Stimulated activated CD8-positive, alpha-beta memory T cell treated with anti-CD3 and anti-CD28 coated beads, Interleukin-15, amount 100 ng/mL, for 1 hour (primary cell): ENCODE results near the gene TMEM263.
A peak's percentile ranks its signal among the peaks of the same experiment; 100 is the strongest.
"Not testable (repeated sequence)": the region's sequence is repeated elsewhere in the genome, so short reads cannot be mapped to it uniquely, and the experiment has no call there.

Experiments
- DNase-seq: peaks from one replicate; pipeline ENCODE4 v3.0.0-alpha.2; 2020; ENCODE audit warnings: low read depth

Gene TMEM263

DNA sequence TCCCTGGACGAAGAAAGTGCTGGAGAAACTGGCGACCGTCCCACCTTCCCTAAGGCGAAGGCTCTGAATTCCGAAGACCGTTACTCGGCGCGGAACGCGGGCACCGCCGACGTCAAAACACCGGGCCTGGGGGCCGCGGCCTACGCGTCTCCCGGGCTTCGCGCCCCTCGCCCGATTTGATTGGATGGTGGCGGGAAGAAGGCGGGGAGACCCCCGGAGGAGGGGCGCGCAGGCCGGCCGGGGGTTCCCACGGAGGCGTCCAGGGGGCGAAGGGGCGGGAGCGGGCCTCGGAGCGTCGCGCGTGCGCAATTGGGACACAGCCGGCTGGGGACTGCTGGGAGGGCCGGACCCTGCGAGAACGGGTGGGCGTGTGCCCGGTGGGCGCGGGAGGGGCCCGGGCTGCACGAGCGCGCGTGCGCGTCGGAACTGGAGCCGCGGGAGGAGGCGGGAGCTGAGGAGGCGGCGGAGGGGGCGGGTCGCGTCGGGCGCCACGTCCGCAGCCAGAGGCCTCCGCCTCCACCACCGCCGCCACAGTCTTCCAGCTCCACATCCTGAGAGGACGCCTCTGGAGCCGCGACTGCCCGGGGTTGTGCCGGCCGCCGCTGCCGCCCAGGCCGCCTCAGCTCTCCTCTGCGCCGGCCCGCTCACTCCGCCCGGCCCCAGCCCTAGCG lies at the start of gene TMEM263:
TSS of gene TMEM263 (plus strand) at position 531 of the 671 bp plus-strand sequence. CDS start 11,210 bp downstream, outside the sequence.
- DNase-seq, result peak; percentile 80

DNA sequence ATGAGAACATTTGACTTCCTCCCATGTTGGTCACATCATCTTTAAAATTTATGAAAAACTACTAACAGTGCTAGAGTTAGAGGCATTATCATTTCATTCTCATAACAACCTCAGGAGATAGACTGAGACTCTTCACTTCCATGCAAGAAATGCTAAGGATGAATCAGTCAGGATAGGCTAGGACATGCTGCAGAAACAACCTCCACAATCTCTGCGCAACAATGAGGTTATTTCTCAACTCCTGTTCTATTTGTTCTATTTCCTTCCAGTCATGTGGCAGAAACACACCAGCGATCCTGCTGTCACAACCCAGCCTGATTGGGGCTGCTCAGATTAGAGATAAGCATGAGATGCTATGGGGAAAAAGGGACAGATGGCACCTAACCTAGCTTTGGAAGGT lies 49.0 kb upstream of the TMEM263 start:
- no peak for DNase-seq

DNA sequence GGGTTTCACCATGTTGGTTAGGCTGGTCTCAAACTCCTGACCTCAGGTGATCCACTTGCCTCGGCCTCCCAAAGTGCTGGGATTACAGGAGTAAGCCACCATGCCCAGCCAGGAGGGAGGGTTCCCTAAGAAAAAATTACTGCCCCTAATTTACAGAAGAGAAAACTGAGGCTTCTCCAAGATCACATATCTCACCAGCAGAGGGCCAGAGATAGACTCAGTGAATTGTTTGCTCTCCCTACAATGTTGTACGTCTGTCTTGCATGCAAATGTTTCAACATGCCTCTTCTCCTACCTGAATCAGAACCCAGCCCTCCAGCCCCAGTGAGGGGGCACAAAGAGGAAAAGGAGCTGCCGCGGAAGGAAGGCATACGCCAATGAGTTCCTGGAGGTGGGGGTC lies 48.3 kb upstream of the TMEM263 start:
- no peak for DNase-seq

DNA sequence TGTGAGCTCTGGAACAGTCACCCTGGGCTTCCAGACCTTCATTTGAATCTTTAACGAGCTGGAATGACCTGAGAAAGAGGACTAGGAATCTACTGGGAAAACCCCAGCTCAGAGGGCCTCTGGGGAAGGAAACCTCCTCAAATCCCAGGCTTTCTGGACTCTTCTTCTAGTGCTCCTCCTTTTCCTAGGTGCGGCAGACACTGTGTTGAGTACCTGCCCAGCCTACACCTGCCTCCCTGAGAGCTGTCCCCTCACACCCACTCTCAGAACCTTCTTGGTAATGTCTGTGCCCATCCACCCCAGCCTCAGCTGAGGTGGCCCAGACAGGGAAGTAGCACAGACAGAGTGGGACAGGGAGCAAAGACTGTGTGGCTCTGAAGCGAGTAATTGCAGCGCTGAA lies 47.9 kb upstream of the TMEM263 start:
- no peak for DNase-seq

DNA sequence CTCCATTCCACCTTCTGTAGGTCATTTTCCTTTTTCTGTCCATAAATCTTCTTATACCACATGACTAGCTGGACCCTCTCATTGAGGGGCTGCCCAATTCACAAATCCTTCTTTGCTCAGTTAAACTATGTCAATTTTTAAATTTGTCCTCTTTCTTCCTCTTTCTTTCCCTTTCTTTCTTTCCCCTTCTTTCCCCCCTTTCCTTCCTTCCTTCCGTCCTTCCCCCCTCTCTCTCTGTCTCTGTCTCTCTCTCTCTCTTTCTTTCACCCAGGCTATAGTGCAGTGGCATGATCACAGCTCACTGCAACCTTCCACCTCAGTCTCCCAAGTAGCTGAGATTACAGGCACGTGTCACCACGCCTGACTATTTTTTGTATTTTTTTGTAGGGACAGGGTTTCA lies 47.1 kb upstream of the TMEM263 start:
- no peak for DNase-seq

DNA sequence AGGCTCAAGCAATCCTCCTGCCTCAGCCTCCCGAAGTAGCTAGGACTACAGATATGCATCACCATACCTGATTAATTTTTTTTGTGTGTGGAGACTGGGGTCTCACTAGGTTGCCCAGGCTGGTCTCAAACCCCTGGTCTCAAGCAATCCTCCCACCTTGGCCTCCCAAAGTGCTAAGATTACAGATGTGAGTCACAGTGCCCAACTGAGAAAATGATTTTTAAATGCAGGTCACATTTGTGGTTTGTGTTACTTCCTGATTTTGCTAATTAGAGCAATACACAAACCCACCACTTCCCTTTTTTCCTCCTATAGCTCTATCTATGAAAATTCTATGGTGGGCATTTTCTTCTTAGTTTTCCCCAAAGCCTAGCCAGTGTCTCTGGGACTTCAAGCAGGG lies 45.5 kb upstream of the TMEM263 start:
- DNase-seq, result no peak

DNA sequence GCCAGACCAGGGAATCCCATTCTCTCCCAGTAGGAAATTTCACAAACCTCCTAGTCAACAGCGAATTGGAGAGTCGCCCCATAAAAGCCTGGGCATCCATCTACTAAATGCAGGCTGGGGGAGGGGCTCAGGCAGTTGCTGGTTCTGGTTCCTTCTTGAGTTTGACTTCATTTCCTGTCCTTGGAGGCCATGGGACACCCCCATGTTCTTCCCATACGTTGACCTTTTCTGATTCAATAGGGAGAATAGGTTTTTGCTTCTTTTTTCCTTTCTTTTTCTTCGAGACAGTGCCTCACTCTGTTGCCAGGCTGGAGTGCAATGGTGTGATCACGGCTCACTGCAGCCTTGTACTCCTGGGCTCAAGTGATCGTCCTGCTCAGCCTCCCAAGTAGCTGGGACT lies 44.1 kb upstream of the TMEM263 start:
- DNase-seq, result no peak

DNA sequence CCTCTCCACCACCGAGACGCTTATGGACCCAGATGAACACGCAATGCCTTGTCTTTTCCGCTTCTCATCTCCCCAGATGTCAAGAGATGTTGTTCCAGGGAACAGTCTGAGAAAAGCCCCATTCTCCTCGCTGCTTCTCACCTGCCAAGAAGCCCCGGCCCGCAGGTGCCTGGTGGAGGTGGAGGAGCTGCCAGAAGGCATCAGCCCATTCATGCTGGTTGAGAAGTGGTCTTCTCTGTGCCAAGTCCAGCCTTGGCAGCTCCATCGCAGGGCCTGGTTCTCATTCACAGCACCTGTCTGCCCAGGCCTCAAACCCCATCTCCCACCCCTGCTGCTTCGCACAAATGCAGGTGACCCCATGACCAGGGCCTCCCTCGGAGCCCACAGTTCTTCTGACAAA lies 42.3 kb upstream of the TMEM263 start:
- DNase-seq, result no peak

DNA sequence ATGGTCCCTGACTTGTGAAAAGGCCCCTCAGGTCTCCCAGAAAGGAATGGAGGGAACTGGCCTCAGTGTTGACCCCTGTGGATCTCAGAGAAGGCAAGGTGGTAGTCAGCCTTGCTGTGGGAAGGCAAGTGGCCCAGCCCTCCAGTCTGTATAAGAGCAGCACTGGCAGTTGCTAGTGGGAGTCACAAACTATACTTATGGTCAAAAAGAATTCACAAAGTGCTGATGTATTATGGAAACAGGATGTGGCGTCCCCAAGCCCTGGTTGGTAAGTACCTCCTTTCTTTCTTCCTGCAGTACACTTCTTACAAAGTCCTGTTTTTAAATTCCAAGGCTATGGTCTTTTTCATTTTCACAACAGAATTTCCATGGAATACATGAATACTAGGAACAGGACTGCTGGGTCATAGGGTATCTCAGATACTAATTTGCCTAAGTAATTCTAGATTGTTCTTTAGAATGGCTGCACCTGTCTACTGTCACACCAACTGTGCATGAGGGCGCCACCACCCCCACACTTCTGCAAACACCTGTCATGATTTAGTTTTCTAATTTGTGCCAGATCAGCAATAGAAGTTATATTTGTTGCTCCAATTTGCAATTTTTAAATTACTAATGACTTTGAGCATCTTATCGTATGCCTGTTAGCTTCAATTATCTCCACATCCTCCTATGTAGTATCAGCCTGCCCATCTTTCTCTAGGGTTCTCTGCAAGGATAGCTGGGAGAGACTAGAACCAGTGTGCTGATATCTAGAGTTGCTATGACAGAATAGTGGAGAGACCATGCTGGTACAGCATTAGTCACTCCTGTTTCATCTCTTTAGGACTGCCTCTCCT lies 40.7 kb upstream of the TMEM263 start:
- DNase-seq, result no peak

DNA sequence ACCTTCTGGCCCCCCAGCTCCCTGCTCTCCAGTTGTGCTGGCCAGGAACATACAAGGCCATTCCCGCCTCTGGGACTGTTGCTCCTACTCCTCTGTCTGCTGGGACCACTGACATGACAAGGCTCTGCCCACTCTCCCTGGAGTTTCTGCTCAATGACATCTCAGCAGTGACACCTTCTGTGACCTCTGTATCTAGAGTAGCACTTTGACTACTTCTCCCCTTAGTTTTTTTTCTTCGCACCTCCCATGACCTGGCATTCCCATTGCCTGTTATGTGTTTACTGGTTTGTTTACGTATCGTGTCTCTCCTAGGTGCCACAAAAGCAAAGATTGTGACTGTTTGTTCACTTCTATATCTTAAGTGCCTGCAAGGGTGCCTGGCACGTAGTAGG lies 40.1 kb upstream of the TMEM263 start:
- DNase-seq, result no peak

DNA sequence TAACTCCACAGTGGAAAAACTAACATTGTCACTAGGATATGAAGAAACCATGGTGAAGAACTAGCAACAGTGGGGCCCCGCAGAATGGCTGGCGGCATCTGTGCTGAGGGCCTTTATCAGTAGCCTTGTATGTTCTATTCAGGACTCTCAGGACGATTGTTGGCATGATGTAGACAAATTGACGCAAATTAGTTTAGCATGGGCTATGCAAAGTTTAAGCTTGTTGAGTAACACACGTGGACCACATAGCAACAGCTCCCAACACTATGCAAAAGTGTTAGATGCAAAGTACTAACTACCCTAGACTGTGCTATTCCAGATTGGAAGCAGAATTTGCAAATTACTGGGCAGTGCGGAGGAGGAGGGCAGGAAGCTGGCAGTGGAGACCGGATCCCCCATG lies 38.2 kb upstream of the TMEM263 start:
- DNase-seq, result no peak

DNA sequence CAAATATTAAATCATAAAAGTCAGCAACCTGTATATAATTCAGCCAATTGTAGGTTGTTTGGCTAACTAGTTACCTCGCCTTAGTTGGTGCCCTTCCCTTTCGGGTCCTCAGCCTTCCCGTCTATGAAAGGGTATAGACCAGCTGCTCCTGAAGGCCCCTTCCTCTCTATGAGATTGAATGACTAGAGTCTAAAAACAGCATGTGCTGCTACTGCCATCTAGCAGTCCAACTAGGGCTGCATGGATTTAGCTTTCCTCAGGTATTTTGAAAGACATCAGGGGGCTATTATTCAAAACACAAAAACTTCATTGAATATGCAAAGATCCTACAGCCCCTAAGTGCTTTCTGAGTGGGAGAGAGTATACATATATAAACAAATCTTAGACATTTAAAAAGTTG lies 37.0 kb upstream of the TMEM263 start:
- DNase-seq, result no peak

DNA sequence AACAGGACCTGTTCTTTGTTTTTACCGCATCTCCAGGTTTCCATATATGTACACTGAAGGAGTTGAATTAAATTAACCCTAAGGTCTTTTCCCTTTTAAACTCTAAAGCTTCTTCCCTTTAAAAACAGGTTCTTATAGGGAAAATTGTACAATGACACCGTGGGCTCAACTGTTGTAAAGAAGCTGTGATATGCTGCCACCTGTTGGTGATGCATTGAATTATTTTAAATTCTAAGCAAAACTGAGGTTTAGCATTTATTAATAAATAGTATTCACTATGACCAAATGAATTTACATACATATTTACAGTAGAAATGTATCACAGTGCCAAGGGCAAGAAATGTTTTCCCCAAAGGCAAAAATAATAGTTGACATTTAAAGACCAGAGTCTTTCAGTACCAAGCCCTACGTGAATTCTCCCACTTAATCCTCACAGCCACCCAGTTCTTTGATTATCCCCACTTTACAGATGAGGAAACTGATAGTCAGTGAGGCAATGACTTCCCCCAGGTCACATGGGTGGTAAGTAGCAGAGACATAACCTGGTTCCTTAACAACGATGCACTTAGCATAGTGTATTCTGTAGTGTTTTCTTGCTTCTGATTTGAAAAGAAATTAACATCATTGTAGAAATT lies 35.7 kb upstream of the TMEM263 start:
- DNase-seq, result no peak

DNA sequence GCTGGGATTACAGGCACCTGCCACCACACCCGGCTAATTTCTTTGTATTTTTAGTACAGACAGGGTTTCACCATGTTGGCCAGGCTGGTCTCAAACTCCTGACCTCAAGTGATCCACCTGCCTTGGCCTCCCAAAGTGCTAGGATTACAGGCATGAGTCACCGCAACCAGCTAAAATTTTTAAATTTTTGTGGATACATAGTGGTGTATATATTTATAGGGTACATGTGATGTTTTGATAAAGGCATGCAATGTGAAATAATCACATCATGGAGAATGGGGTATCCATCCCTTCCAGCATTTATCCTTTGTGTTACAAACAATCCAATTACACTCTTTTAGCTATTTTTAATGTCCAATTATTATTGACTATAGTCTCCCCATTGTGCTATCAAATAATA lies 33.7 kb upstream of the TMEM263 start:
- not testable (repeated sequence) for DNase-seq

DNA sequence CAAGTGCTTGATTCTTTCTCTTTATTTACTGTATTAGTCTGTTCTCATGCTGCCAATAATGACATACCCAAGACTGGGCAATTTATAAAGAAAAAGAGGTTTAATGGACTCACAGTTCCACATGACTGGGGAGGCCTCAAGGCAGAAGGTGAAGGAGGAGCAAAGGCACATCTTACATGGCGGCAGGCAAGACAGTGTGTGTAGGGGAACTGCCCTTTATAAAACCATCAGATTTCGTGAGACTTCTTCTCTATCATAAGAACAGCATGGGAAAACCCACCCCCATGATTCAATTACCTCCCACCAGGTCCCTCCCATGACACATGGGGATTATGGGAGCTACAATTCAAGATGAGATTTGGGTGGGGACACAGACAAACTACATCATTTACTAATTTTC lies 32.1 kb upstream of the TMEM263 start:
- not testable (repeated sequence) for DNase-seq

DNA sequence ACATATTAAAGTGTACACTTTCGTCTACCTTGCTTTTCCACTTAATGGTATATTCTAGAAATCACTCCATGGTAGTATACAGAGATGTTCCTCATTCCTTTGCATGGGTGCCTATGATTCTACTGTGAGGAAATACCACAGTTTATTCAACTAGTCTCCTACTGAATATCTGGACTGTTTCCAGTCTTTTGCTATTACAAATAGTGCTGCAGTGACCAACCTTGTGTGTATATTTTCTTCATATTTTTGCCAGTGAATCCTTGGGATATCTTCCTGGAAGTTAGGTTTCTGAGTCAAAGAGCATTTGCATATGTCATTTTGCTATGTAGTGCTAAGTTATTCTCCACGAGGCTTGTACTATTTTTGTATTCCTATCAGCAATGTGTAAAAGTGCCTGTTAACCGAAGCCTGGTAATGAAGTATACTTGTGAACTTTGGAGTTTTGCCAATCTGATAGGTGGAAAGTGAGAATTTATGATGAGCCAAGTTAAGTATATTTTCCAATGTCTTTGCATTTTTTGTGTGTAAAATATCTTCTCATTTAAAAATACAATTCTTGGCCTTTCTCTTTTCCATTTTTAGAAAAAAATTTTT lies 31.3 kb upstream of the TMEM263 start:
- DNase-seq, result no peak

DNA sequence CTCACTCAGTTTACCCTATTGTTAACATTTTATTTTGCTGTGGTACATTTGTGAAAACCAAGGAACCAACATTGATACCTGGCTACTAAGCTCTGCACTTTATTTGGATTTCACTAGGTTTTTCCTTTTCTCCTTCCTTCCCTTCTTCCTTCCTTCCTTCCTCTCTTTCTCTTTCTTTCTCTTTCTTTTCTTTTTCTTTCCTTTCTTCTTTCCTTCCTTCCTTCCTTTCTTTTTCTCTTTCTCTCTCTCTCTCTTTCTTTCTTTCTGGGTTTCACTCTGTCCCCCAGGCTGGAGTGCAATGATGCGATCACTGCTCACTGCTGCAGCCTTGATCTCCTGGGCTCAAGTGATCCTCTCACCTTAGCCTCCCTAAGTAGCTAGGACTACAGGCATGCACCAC lies 29.1 kb upstream of the TMEM263 start:
- DNase-seq, result no peak

DNA sequence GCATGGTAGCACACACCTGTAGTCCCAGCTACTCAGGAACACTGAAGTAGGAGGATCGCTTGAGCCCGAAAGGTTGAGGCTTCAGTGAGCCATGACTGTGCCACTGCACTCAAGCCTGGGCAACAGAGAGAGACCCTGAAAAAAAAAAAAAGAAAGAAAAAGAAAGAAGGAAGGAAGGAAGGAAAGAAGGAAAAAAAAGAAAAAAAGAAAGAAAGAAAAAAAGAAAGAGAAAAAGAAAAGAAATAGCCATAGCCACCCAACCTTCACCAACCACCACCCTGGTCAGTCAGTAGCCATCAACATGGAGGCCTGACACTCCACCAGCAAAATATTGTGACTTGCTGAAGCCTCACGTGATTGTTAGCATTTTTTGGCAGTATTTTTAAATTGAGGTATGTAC lies 21.4 kb upstream of the TMEM263 start:
- no peak for DNase-seq

DNA sequence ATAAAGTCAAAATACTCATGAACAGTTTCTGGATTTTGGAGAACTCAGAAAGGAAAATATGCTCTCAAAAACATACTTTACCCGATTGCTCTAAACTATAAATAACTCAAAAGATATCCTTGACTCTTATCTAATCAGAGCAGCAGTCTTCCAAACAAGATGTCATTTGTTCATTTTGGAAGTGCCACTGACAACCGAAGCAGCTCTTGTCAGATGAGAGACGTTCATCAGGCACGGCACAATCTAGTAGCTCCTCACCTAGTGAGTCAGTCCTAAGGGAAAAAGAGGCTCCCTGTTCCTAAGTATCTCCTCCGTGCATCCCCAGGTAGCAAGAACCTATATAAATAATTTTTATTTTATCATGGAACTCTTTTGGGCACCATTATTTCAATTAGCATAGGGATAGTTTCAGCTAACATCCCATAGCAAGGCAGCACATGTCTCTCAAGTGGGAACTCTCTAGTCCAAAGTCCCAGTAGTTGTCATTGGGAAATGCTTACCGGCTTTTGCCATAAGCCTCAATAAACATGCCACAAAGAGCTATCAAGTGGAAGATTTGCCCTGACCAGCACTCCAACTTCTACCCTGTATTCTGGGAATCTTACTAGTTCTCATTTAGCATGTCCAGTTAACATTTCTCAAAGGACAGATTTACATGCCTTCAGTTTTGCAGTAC lies 14.1 kb upstream of the TMEM263 start:
- DNase-seq, result no peak

DNA sequence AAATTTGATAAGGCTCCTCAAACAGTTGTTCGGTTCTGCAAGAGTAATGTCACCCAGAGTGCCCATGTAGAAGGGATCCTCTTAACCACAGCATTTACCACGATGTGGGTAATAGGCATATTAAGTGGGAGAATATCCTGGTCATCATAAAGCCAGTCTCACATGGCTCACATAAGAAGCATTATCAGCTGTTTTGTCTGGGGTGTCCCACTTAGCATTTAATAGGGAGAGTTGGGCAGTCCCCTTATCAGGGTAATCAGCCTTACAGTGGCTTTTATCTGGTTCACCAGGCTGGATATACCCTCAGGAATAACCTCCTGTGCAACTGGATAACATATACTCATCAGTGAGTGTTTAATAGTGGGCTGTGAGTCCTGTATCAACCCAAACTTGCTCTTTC lies 12.9 kb upstream of the TMEM263 start:
- no peak for DNase-seq

DNA sequence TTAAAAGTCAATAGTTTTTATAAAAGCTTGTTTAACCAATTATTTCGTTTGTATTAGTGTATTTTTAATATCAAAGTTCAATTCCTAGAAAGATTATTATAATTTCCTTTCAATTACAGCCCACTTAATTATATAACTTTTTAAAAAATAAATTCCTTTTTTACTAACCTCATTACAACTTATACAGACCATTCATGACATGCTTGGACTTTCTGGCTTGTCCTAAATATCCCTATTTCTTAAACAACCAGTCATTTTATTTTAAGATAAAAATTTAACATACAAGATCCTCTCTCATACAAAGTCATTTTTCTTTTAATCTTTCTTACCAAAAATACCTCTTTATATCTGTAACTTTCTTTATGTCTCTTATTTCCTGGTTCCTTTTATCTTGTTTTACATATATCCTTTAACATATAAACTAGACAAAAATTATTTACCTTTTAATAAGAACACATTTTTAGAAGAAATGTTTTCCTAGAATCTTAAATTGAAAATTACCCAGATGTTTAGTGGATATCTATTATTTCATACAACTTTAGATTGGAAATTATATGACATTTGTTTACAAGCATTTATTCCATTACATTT lies 10.4 kb upstream of the TMEM263 start:
- DNase-seq, result no peak

DNA sequence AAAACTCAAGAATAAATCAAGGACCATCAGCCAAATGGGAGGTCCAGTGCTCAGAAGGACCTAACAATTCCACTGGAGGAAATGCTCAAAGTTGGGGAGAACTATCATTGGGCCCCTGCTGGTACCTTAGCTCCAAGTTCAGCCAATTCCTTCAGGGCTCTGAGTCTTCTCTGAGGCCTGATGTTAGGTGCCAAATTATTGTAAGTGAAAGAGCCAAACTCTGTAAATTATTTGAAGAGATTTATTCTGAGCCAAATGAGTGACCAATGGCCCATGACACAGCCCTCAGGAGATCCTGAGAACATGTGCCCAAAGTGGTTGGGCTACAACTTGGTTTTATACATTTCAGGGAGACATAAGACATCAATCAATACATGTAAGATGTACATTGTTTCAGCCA lies 8.2 kb upstream of the TMEM263 start:
- no peak for DNase-seq
